ENCODE data around the gene ARID3A.

The ARID3A gene

GRCh38 chr19:984165-984967 lies 58.5 kb downstream of the ARID3A start, which contains the start of gene WDR18:
WDR18 (plus strand) TSS chr19:984345; CDS start chr19:984354, 9 bp downstream.
- DNase-seq (ENCODE audit: low read depth in 2 of 2, low spot score in 1 of 2), result peak; percentile 72 to 83

GRCh38 chr19:986083-986482 lies 60.2 kb downstream of the ARID3A start:
- no peak for DNase-seq (ENCODE audit: low read depth in 2 of 2, low spot score in 1 of 2)

GRCh38 chr19:988081-988480 lies 62.2 kb downstream of the ARID3A start:
- DNase-seq (ENCODE audit: low read depth in 2 of 2, low spot score in 1 of 2), result no peak

GRCh38 chr19:988510-988909 lies 62.7 kb downstream of the ARID3A start:
- DNase-seq (ENCODE audit: low read depth in 2 of 2, low spot score in 1 of 2), result no peak

GRCh38 chr19:989381-990081 lies 63.7 kb downstream of the ARID3A start:
- no peak for DNase-seq (ENCODE audit: low read depth in 2 of 2, low spot score in 1 of 2)

GRCh38 chr19:990119-990571 lies 64.3 kb downstream of the ARID3A start:
- no peak for DNase-seq (ENCODE audit: low read depth in 2 of 2, low spot score in 1 of 2)

GRCh38 chr19:990746-991145 lies 64.9 kb downstream of the ARID3A start:
- DNase-seq (ENCODE audit: low read depth in 2 of 2, low spot score in 1 of 2), result no peak

GRCh38 chr19:991174-991931 lies 65.5 kb downstream of the ARID3A start:
- DNase-seq (ENCODE audit: low read depth in 2 of 2, low spot score in 1 of 2), result no peak

- DNase-seq (ENCODE audit: low read depth in 2 of 2, low spot score in 1 of 2), result no peak
Measured at GRCh38 chr19:991932-992669, 66.3 kb downstream of the ARID3A start.

- DNase-seq (ENCODE audit: low read depth in 2 of 2, low spot score in 1 of 2), result no peak
Measured at GRCh38 chr19:992670-993055, 66.8 kb downstream of the ARID3A start.

- DNase-seq (ENCODE audit: low read depth in 2 of 2, low spot score in 1 of 2), result no peak
Measured at GRCh38 chr19:993361-993830, 67.6 kb downstream of the ARID3A start.

GRCh38 chr19:993831-994393 lies 68.1 kb downstream of the ARID3A start:
- no peak for DNase-seq (ENCODE audit: low read depth in 2 of 2, low spot score in 1 of 2)

- no peak for DNase-seq (ENCODE audit: low read depth in 2 of 2, low spot score in 1 of 2)
Measured at GRCh38 chr19:994516-994915, 68.7 kb downstream of the ARID3A start.

GRCh38 chr19:995051-995827 lies 69.4 kb downstream of the ARID3A start:
- DNase-seq (ENCODE audit: low read depth in 2 of 2, low spot score in 1 of 2), result no peak

GRCh38 chr19:996051-996838 lies 70.4 kb downstream of the ARID3A start:
- peak in 1 of 2 donors; percentile 64 for DNase-seq (ENCODE audit: low read depth in 2 of 2, low spot score in 1 of 2)

GRCh38 chr19:998064-998463 lies 72.2 kb downstream of the ARID3A start:
- DNase-seq (ENCODE audit: low read depth in 2 of 2, low spot score in 1 of 2), result no peak

GRCh38 chr19:999379-999719 lies 73.5 kb downstream of the ARID3A start:
- no peak for DNase-seq (ENCODE audit: low read depth in 2 of 2, low spot score in 1 of 2)

GRCh38 chr19:1000095-1000494 lies 74.3 kb downstream of the ARID3A start, which contains the start of gene GRIN3B:
GRIN3B (plus strand) TSS chr19:1000419; CDS start chr19:1000438, 19 bp downstream.
- peak in 1 of 2 donors; percentile 32 for DNase-seq (ENCODE audit: low read depth in 2 of 2, low spot score in 1 of 2)

All from stimulated activated CD8-positive, alpha-beta memory T cell treated with anti-CD3 and anti-CD28 coated beads, Interleukin-4, amount 100 ng/mL, for 4 hours (primary cell).